A549 (cell line): ENCODE data around the gene ATP10A. TPM values are rescaled to one million over a fixed set of nuclear protein-coding genes. Genes with fewer than 3 reads are reported as not detected.
A peak's percentile ranks its signal among the peaks of the same experiment; 100 is the strongest.

ENCODE experiments used
- ATAC-seq, 2 experiments: fragments of 200-7000 bp in 1 of 2; fragments of >200 bp in 1 of 2; cut with Nextera tagmentation in 1 of 2; cut with Tn5 transposase in 1 of 2; 3 replicates each; pipeline versions ENCODE4 v1.8.0 to v1.9.1; 2018 to 2020; ENCODE audit warnings: mild to moderate bottlenecking in 1 of 2, moderate library complexity in 1 of 2
- CTCF ChIA-PET: fragments of 300-600 bp; sonication (Branson Sonifier 250); formaldehyde crosslinking; extraction: SDS; loops from one replicate; lab custom pipeline; 2021; ENCODE audit warnings: antibody characterized with exemption, inconsistent platforms; lab: Yijun Ruan, JAX
- POLR2A ChIA-PET: fragments of 350-600 bp; formaldehyde crosslinking; extraction: SDS; loops from one replicate; lab custom pipeline; 2021; ENCODE audit warnings: antibody characterized with exemption, inconsistent platforms; lab: Yijun Ruan, JAX
- DNase-seq, 2 experiments: peaks; one replicate each; pipeline versions ENCODE4 v3.0.0 to v3.0.0-alpha.2; 2011 to 2016; ENCODE audit warnings: low read depth in 1 of 2, low spot score in 1 of 2
- FAIRE-seq: peaks from 2 replicates; lab custom pipeline; 2011; peaks lifted over from hg19 to GRCh38; lab: Jason Lieb, UNC
- H3K27ac ChIP-seq, 2 experiments: fragments of >200 bp; sonication (Bioruptor Twin); formaldehyde crosslinking; 3 replicates each; pipeline ENCODE4 v1.5.1; 2016 to 2017
- H3K4me1 ChIP-seq: fragments of >200 bp; sonication (Bioruptor Twin); formaldehyde crosslinking; 3 replicates; pipeline ENCODE4 v1.6.1; 2016
- H3K4me2 ChIP-seq: fragments of >200 bp; sonication (Bioruptor Twin); formaldehyde crosslinking; 3 replicates; pipeline ENCODE4 v1.6.1; 2016
- H3K4me3 ChIP-seq: fragments of >200 bp; sonication (Bioruptor Twin); formaldehyde crosslinking; 3 replicates; pipeline ENCODE4 v1.5.1; 2016
- H3K9me3 ChIP-seq: fragments of >200 bp; sonication (Bioruptor Twin); formaldehyde crosslinking; 3 replicates; pipeline ENCODE4 v1.6.1; 2016
- CBX2 ChIP-seq: fragments of 200-600 bp; sonication (generic); IDR thresholded peaks from 2 replicates; pipeline ENCODE4 v1.6.1; 2016; ENCODE audit warnings: low read depth, mild to moderate bottlenecking, borderline replicate concordance
- CEBPB ChIP-seq, 2 experiments: fragments of >200 bp in 1 of 2; sonication (Bioruptor Twin) in 1 of 2; formaldehyde crosslinking in 1 of 2; IDR thresholded peaks; 2 replicates each; pipeline ENCODE4 v1.6.1; 2012 to 2016
- EHF ChIP-seq: fragments of 250-450 bp; sonication (Bioruptor Pico); IDR thresholded peaks from 2 replicates; pipeline ENCODE4 v1.5.0; 2020; ENCODE audit warnings: mild to moderate bottlenecking
- EHMT2 ChIP-seq: fragments of 200-600 bp; sonication (generic); IDR thresholded peaks from 2 replicates; pipeline ENCODE4 v1.6.1; 2016; ENCODE audit warnings: antibody characterized with exemption, low read depth, mild to moderate bottlenecking, moderate library complexity
- FOSL2 ChIP-seq, 2 experiments: fragments of 450-650 bp in 1 of 2; fragments of >200 bp in 1 of 2; sonication (Bioruptor Twin) in 1 of 2; formaldehyde crosslinking; IDR thresholded peaks; 2 replicates each; pipeline versions ENCODE4 v1.5.0 to v1.6.1; 2016 to 2020; ENCODE audit warnings: mild to moderate bottlenecking in 1 of 2, moderate library complexity in 1 of 2
- FOXS1 ChIP-seq: fragments of 250-450 bp; sonication (Bioruptor Pico); IDR thresholded peaks from 2 replicates; pipeline ENCODE4 v1.5.0; 2020; ENCODE audit warnings: mild to moderate bottlenecking, moderate library complexity
- HDAC2 ChIP-seq: fragments of 200-600 bp; sonication (generic); IDR thresholded peaks from 2 replicates; pipeline ENCODE4 v1.6.1; 2016
- HOXB13 ChIP-seq: fragments of 250-450 bp; sonication (Bioruptor Pico); IDR thresholded peaks from 2 replicates; pipeline ENCODE4 v1.5.0; 2020; ENCODE audit warnings: low read depth, mild to moderate bottlenecking, moderate library complexity
- JUN ChIP-seq, 2 experiments: fragments of >200 bp; sonication (Bioruptor Twin); formaldehyde crosslinking; IDR thresholded peaks; 2 replicates in 1 of 2; 3 replicates in 1 of 2; pipeline ENCODE4 v1.6.1; 2016 to 2017
- KDM5A ChIP-seq: fragments of 200-600 bp; sonication (generic); IDR thresholded peaks from 2 replicates; pipeline ENCODE4 v1.6.1; 2016; ENCODE audit warnings: antibody characterized with exemption, mild to moderate bottlenecking
- MAFK ChIP-seq: fragments of 450-650 bp; IDR thresholded peaks from 2 replicates; pipeline ENCODE4 v1.6.1; 2014; ENCODE audit not compliant: partially characterized antibody
- MAZ ChIP-seq: fragments of 150-350 bp; IDR thresholded peaks from 2 replicates; pipeline ENCODE4 v1.6.1; 2014; ENCODE audit warnings: antibody characterized with exemption, low read depth, low read length, borderline replicate concordance
- NFE2L2 ChIP-seq: fragments of 150-350 bp; conservative IDR thresholded peaks from 2 replicates; pipeline ENCODE4 v1.6.1; 2014; ENCODE audit warnings: low read length
- PHF8 ChIP-seq: fragments of 200-600 bp; sonication (generic); IDR thresholded peaks from 2 replicates; pipeline ENCODE4 v1.6.1; 2016; ENCODE audit warnings: low read depth, mild to moderate bottlenecking, antibody characterized with exemption, moderate library complexity, borderline replicate concordance
- POLR2A ChIP-seq: IDR thresholded peaks from 2 replicates; pipeline ENCODE4 v1.6.1; 2012; ENCODE audit warnings: mild to moderate bottlenecking, low read length
- RCOR1 ChIP-seq: fragments of 150-350 bp; IDR thresholded peaks from 2 replicates; pipeline ENCODE4 v1.6.1; 2014; ENCODE audit warnings: antibody characterized with exemption, low read length, low read depth
- RNF2 ChIP-seq: fragments of 200-600 bp; sonication (generic); IDR thresholded peaks from 2 replicates; pipeline ENCODE4 v1.6.1; 2016; ENCODE audit warnings: low read depth, mild to moderate bottlenecking, antibody characterized with exemption, moderate library complexity, borderline replicate concordance
- WGBS: methylation state at CpG from one replicate; pipeline ENCODE4 v1.1.6; 2017; ENCODE audit errors: missing lambda C conversion rate; 5-methylcytosine and 5-hydroxymethylcytosine counted together
- polyA plus RNA-seq, 4 experiments: library from polyadenylated mRNA; depleted of rRNA in 3 of 4; stranded (reverse); fragments of >200 nt; fragmentation: RNase III in 1 of 4; extraction: RNeasy Plus Mini Kit Qiagen cat#74134 plus additional on column Dnase treatment in 1 of 4; gene quantifications; 2 replicates in 3 of 4; 3 replicates in 1 of 4; pipeline ENCODE4 v1.2.3, GENCODE V29; 2011 to 2017
- TF ChIP-seq, protein P1 (sequence below): fragments of >200 bp; sonication (Bioruptor Twin); formaldehyde crosslinking; IDR thresholded peaks from 3 replicates; pipeline ENCODE4 v1.6.1; 2016
- TF ChIP-seq, protein P2 (sequence below): fragments of 200-600 bp; sonication (generic); IDR thresholded peaks from 2 replicates; pipeline ENCODE4 v1.6.1; 2016; ENCODE audit warnings: antibody characterized with exemption, mild to moderate bottlenecking, moderate library complexity
- TF ChIP-seq, protein P3 (sequence below): fragments of >200 bp; sonication (Bioruptor Twin); formaldehyde crosslinking; IDR thresholded peaks from 2 replicates; pipeline ENCODE4 v1.6.1; 2016

The ATP10A gene
- polyA plus RNA-seq, 2 of the 4 experiments (the other 2 are of a cell fraction) = 5.9 to 7.6 TPM

- TF ChIP-seq, protein P1, sequence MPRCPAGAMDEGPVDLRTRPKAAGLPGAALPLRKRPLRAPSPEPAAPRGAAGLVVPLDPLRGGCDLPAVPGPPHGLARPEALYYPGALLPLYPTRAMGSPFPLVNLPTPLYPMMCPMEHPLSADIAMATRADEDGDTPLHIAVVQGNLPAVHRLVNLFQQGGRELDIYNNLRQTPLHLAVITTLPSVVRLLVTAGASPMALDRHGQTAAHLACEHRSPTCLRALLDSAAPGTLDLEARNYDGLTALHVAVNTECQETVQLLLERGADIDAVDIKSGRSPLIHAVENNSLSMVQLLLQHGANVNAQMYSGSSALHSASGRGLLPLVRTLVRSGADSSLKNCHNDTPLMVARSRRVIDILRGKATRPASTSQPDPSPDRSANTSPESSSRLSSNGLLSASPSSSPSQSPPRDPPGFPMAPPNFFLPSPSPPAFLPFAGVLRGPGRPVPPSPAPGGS = no peak
- TF ChIP-seq PHF8 (no peak), RNF2 (no peak), JUN (IDR thresholded peaks at IDR 0.05) (no peak), HDAC2 (no peak), FOSL2 (IDR thresholded peaks at IDR 0.05) (no peak), FOSL2 (CRISPR knock-in tag; IDR thresholded peaks at IDR 0.05) (no peak), KDM5A (no peak), EHF (CRISPR knock-in tag) (no peak), RCOR1 (no peak)
- TF ChIP-seq, protein P2, sequence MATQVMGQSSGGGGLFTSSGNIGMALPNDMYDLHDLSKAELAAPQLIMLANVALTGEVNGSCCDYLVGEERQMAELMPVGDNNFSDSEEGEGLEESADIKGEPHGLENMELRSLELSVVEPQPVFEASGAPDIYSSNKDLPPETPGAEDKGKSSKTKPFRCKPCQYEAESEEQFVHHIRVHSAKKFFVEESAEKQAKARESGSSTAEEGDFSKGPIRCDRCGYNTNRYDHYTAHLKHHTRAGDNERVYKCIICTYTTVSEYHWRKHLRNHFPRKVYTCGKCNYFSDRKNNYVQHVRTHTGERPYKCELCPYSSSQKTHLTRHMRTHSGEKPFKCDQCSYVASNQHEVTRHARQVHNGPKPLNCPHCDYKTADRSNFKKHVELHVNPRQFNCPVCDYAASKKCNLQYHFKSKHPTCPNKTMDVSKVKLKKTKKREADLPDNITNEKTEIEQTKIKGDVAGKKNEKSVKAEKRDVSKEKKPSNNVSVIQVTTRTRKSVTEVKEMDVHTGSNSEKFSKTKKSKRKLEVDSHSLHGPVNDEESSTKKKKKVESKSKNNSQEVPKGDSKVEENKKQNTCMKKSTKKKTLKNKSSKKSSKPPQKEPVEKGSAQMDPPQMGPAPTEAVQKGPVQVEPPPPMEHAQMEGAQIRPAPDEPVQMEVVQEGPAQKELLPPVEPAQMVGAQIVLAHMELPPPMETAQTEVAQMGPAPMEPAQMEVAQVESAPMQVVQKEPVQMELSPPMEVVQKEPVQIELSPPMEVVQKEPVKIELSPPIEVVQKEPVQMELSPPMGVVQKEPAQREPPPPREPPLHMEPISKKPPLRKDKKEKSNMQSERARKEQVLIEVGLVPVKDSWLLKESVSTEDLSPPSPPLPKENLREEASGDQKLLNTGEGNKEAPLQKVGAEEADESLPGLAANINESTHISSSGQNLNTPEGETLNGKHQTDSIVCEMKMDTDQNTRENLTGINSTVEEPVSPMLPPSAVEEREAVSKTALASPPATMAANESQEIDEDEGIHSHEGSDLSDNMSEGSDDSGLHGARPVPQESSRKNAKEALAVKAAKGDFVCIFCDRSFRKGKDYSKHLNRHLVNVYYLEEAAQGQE = no peak
Observed at GRCh38 chr15:25870938-25871337, 7.8 kb upstream of the ATP10A start (continued).

GRCh38 chr15:25869701-25870100 lies 6.6 kb upstream of the ATP10A start:
- no peak for TF ChIP-seq POLR2A
- TF ChIP-seq EHMT2 = no peak
- TF ChIP-seq CEBPB (IDR thresholded peaks at IDR 0.05) = no peak
- TF ChIP-seq NFE2L2 = no peak
- no peak for TF ChIP-seq FOXS1 (CRISPR knock-in tag)
- no peak for TF ChIP-seq HOXB13 (CRISPR knock-in tag)
- TF ChIP-seq CBX2 = no peak
- TF ChIP-seq KDM5A = no peak
- no peak for TF ChIP-seq JUN (IDR thresholded peaks at IDR 0.05)
- TF ChIP-seq, protein P3, sequence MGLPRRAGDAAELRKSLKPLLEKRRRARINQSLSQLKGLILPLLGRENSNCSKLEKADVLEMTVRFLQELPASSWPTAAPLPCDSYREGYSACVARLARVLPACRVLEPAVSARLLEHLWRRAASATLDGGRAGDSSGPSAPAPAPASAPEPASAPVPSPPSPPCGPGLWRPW = no peak
- no peak for TF ChIP-seq MAZ
- TF ChIP-seq, all 56 proteins: peak for 0
- WGBS = 90% methylated on average over 8 of the region's 8 CpGs
- ATAC-seq (no peak), FAIRE-seq (no peak), DNase-seq (no peak)
- H3K4me1 ChIP-seq = no peaks in the 10 kb centered on the region
- CTCF ChIA-PET = no interaction called here
- H3K9me3 ChIP-seq = no peaks in the 10 kb centered on the region
- POLR2A ChIA-PET = no interaction called here
- no peak overlapping the region for H3K4me3 ChIP-seq
- H3K4me2 ChIP-seq = no peak overlapping the region
- no peak overlapping the region for H3K27ac ChIP-seq

DNA sequence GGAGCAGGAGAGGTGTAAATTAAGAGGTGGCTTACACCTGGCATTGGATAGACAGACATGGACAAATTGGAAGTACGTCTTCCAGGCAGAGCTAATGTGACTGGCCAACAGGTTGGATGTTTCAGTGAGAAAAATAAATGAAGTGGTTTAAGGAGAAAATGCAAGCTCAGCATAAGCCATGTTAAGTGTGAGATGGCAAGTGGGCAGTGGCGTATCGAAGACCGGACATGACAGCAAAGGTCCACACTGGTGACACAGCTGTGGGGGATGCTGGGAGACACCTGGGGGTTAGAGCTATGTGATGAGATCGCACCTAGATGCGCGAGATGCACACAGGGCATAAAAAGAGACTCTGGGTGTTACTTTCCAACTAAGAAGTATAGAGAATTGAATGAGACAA lies 3.7 kb upstream of the ATP10A start:
- Histone ChIP-seq H3K4me1 (peaks cover 7% of the 10 kb centered on the region; the same call in 2 of the 3 replicates), H3K4me3 (no peak overlapping the region), H3K27ac (no peak overlapping the region), H3K9me3 (no peaks in the 10 kb centered on the region), H3K4me2 (no peak overlapping the region)
- FAIRE-seq (no peak), ATAC-seq (no peak), DNase-seq (no peak)
- ChIA-PET POLR2A (no interaction called here), CTCF (no interaction called here)
- WGBS = 92% methylated on average over 7 of the region's 7 CpGs
- TF ChIP-seq RCOR1 = no peak
- TF ChIP-seq MAFK = peak; percentile 95
